Spleen (tissue), 13 donors: ENCODE measurements around the gene CXCL6. TPM values are rescaled to one million over a fixed set of nuclear protein-coding genes. Genes with fewer than 3 reads are reported as not detected.
A peak's percentile ranks its signal among the peaks of the same experiment; 100 is the strongest.

Source experiments
- DNase-seq: peaks from one replicate; pipeline ENCODE4 v3.0.0-alpha.2; 2020
- H3K27ac ChIP-seq, 8 donors: fragments of 200-600 bp; sonication (generic) in 7 of 8; 1 replicate in 4 of 8; 2 replicates in 4 of 8; pipeline versions ENCODE4 v1.5.0 to v1.8.0; 2016 to 2021; ENCODE audit warnings: inconsistent platforms in 4 of 8, mild to moderate bottlenecking in 4 of 8, moderate library complexity in 1 of 8
- H3K27me3 ChIP-seq, 7 donors: fragments of 200-600 bp; sonication (generic) in 6 of 7; replicated peaks in 1 of 7; 1 replicate in 4 of 7; 2 replicates in 3 of 7; pipeline versions ENCODE4 v1.5.0 to v1.8.0; 2016 to 2021; ENCODE audit warnings: inconsistent platforms in 3 of 7, mild to moderate bottlenecking in 1 of 7
- H3K36me3 ChIP-seq, 6 donors: fragments of 200-600 bp; sonication (generic) in 5 of 6; 1 replicate in 4 of 6; 2 replicates in 2 of 6; pipeline versions ENCODE4 v1.5.0 to v1.8.0; 2016 to 2021; ENCODE audit warnings: inconsistent platforms in 2 of 6
- H3K4me1 ChIP-seq, 6 donors: fragments of 200-600 bp; sonication (generic) in 5 of 6; 1 replicate in 3 of 6; 2 replicates in 3 of 6; pipeline versions ENCODE4 v1.5.0 to v1.8.0; 2016 to 2021; ENCODE audit warnings: inconsistent platforms in 3 of 6
- H3K4me3 ChIP-seq, 8 donors: fragments of 200-600 bp; sonication (generic) in 7 of 8; 1 replicate in 4 of 8; 2 replicates in 4 of 8; pipeline versions ENCODE4 v1.5.0 to v1.8.0; 2016 to 2021; ENCODE audit warnings: inconsistent platforms in 4 of 8, mild to moderate bottlenecking in 4 of 8, moderate library complexity in 2 of 8
- H3K9me3 ChIP-seq, 8 donors: fragments of 200-600 bp; sonication (generic) in 7 of 8; 1 replicate in 4 of 8; 2 replicates in 4 of 8; pipeline versions ENCODE4 v1.5.0 to v1.8.0; 2016 to 2021; ENCODE audit warnings: inconsistent platforms in 4 of 8
- CTCF ChIP-seq, 11 experiments: fragments of 200-600 bp in 7 of 11; fragments of 450-650 bp in 4 of 11; sonication (generic) in 4 of 11; IDR thresholded peaks in 8 of 11; conservative IDR thresholded peaks in 3 of 11; 1 replicate in 7 of 11; 2 replicates in 4 of 11; pipeline versions ENCODE4 v1.4.0 to v1.8.0; 2016 to 2021; ENCODE audit warnings: antibody characterized with exemption in 11 of 11, inconsistent platforms in 4 of 11, mild to moderate bottlenecking in 1 of 11
- POLR2A ChIP-seq, 3 donors: fragments of 450-650 bp; IDR thresholded peaks; one replicate each; pipeline ENCODE4 v1.5.1; 2017; ENCODE audit warnings: antibody characterized with exemption in 3 of 3, mild to moderate bottlenecking in 1 of 3
- POLR2AphosphoS5 ChIP-seq, 3 donors: sonication (generic); formaldehyde crosslinking; IDR thresholded peaks; one replicate each; pipeline ENCODE4 v1.5.1; 2017; ENCODE audit warnings: antibody characterized with exemption in 3 of 3
- WGBS, 5 donors: extraction: QIAGEN DNeasy Blood & Tissue Kit in 3 of 5; methylation state at CpG; one replicate each; pipeline versions ENCODE4 v1.1.5 to v1.1.7; 2013 to 2018; 5-methylcytosine and 5-hydroxymethylcytosine counted together
- intact Hi-C: fragments of 100-400 bp; cut with DNase I; formaldehyde crosslinking; loops from one replicate; pipeline ENCODE4 v1.15.0; 2023; ENCODE audit warnings: low total_unique reads
- long read RNA-seq, 2 donors: transcript quantifications; one replicate each; lab custom pipeline, GENCODE V29; 2026
- polyA plus RNA-seq, 3 donors: library from polyadenylated mRNA; stranded (reverse); fragments of 200-250 nt; gene quantifications; one replicate each; pipeline ENCODE4 v1.2.1, GENCODE V29; 2013
- total RNA-seq, 7 donors: library from RNA; depleted of rRNA in 3 of 7; stranded (reverse); fragments of >200 nt in 3 of 7; fragmentation: NEBNext Ultra II Directional in 4 of 7; extraction: Animal tissue kit (Norgen Biotek cat#: 25700) in 4 of 7; gene quantifications; one replicate each; pipeline versions ENCODE4 v1.1.0 to v1.2.1, GENCODE V29; 2016 to 2021
- donor health status: healthy with polysubstance abuse.
- donor health status: DM: no; HTN: no; CAD: no; lungs with moderate emphysema.
- donor health status: DM: no; HTN: no; CAD: no.
- donor health status: Bipolar disorder and iron deficiency.
- donor health status: healthy.
- donor health status: DM: no; HTN: no; CAD: no.
- donor health status: DM: yes; HTN: yes; CAD: no.

Gene CXCL6
- 100 to 1,000 TPM in 3 of 7 donors, 10 to 100 TPM in 4; 52.7 to 143 (median 87.4) TPM for total RNA-seq
- 10 to 100 TPM; 17.8 to 36.0 (median 29.0) TPM for polyA plus RNA-seq
- long read RNA-seq, donor 1, transcript CXCL6-201 (4 exons, 1,718 nt), result major isoform, 54 of 67 reads
- long read RNA-seq, donor 1, partial matches to known transcripts, result 9 of 67 reads
- long read RNA-seq, donor 1, other reads (novel, unspliced or antisense), result 0 of 67 reads
- long read RNA-seq, donor 2, transcript CXCL6-201 (4 exons, 1,718 nt), result major isoform, 45 of 47 reads
- long read RNA-seq, donor 2, partial matches to known transcripts, result 0 of 47 reads
- long read RNA-seq, donor 2, other reads (novel, unspliced or antisense), result 0 of 47 reads

GRCh38 chr4:73836373-73837279, at the start of gene CXCL6:
Gene CXCL6 (plus strand): TSS chr4:73836678. CDS start chr4:73836751, 73 bp downstream.
- Histone ChIP-seq H3K36me3 (no peaks in the 10 kb centered on the region), H3K4me3 (peak within 1 kb of the TSS; percentile 20 to 67 (median 36)), H3K9me3 (peaks cover 0 to 3% (median 0%) of the 10 kb centered on the region in 8 donors), H3K4me1 (peaks cover 0 to 8% (median 0%) of the 10 kb centered on the region in 6 donors), H3K27ac (peak within 1 kb of the TSS; percentile 27 to 91 (median 86)), H3K27me3 (peaks cover 0 to 19% (median 0%) of the 10 kb centered on the region in 7 donors)
- TF ChIP-seq POLR2AphosphoS5 (IDR thresholded peaks at IDR 0.05), result peak in 2 of 3 donors; percentile 49 to 59
- TF ChIP-seq POLR2A (IDR thresholded peaks at IDR 0.05), result no peak
- no peak for TF ChIP-seq CTCF (IDR thresholded peaks at IDR 0.05 in 8 of 11, conservative IDR thresholded peaks at IDR 0.05 in 3 of 11)
- DNase-seq, result peak; percentile 84
- intact Hi-C loops, result no loop called here
- 4 to 9% (median 4%) methylated on average over 35 to 41 of the region's 41 CpGs for WGBS, 5 donors

- intact Hi-C loops, result no loop called here
- 67 to 83% (median 81%) methylated on average over 2 of the region's 2 CpGs for WGBS, 5 donors
- no peak overlapping the region for H3K27ac ChIP-seq
- H3K27me3 ChIP-seq, result no peaks in the 10 kb centered on the region
- TF ChIP-seq CTCF (IDR thresholded peaks at IDR 0.05 in 8 of 11, conservative IDR thresholded peaks at IDR 0.05 in 3 of 11), result no peak
- no peak for TF ChIP-seq POLR2A (IDR thresholded peaks at IDR 0.05)
- no peak for TF ChIP-seq POLR2AphosphoS5 (IDR thresholded peaks at IDR 0.05)
- no peak overlapping the region for H3K4me3 ChIP-seq
- H3K36me3 ChIP-seq, result no peaks in the 10 kb centered on the region
- DNase-seq, result no peak
- no peaks in the 10 kb centered on the region for H3K4me1 ChIP-seq
- H3K9me3 ChIP-seq, result peaks cover 0 to 11% (median 6%) of the 10 kb centered on the region in 8 donors
Observed at GRCh38 chr4:73788411-73788810, 48.1 kb upstream of the CXCL6 start.

GRCh38 chr4:73798842-73799241, 37.6 kb upstream of the CXCL6 start:
- Histone ChIP-seq H3K27me3 (no peaks in the 10 kb centered on the region), H3K4me3 (no peak overlapping the region), H3K36me3 (no peaks in the 10 kb centered on the region), H3K9me3 (peaks cover 0 to 27% (median 14%) of the 10 kb centered on the region in 8 donors), H3K27ac (no peak overlapping the region), H3K4me1 (no peaks in the 10 kb centered on the region)
- no peak for DNase-seq
- intact Hi-C loops, result no loop called here
- no peak for TF ChIP-seq CTCF (IDR thresholded peaks at IDR 0.05 in 8 of 11, conservative IDR thresholded peaks at IDR 0.05 in 3 of 11)
- TF ChIP-seq POLR2A (IDR thresholded peaks at IDR 0.05), result no peak
- no peak for TF ChIP-seq POLR2AphosphoS5 (IDR thresholded peaks at IDR 0.05)

GRCh38 chr4:73800206-73800605, 36.3 kb upstream of the CXCL6 start:
- Histone ChIP-seq H3K27ac (no peak overlapping the region), H3K27me3 (no peaks in the 10 kb centered on the region), H3K4me1 (no peaks in the 10 kb centered on the region), H3K4me3 (no peak overlapping the region), H3K9me3 (peaks cover 0 to 28% (median 14%) of the 10 kb centered on the region in 8 donors), H3K36me3 (no peaks in the 10 kb centered on the region)
- intact Hi-C loops, result no loop called here
- no peak for DNase-seq
- TF ChIP-seq POLR2AphosphoS5 (IDR thresholded peaks at IDR 0.05) (no peak), CTCF (IDR thresholded peaks at IDR 0.05 in 8 of 11, conservative IDR thresholded peaks at IDR 0.05 in 3 of 11) (no peak), POLR2A (IDR thresholded peaks at IDR 0.05) (no peak)
- 89 to 97% (median 94%) methylated on average over 2 of the region's 2 CpGs for WGBS, 5 donors
